HepG2 (cell line): ENCODE data around the gene SNX11. TPM values are rescaled to one million over a fixed set of nuclear protein-coding genes. Genes with fewer than 3 reads are reported as not detected.

ENCODE experiments used
- ATM ChIP-seq: fragments of 450-650 bp; IDR thresholded peaks from 2 replicates; pipeline ENCODE4 v1.7.1; 2017; ENCODE audit warnings: mild to moderate bottlenecking, borderline replicate concordance
- GLI4 ChIP-seq: sonication (generic); formaldehyde crosslinking; IDR thresholded peaks from 2 replicates; pipeline ENCODE4 v1.5.1; 2020; ENCODE audit warnings: missing genetic modification reagents, mild to moderate bottlenecking, moderate library complexity, borderline replicate concordance
- HMGA1 ChIP-seq: sonication (generic); formaldehyde crosslinking; conservative IDR thresholded peaks from 2 replicates; pipeline ENCODE4 v1.4.0; 2020; ENCODE audit warnings: missing genetic modification reagents
- HOMEZ ChIP-seq: IDR thresholded peaks from 2 replicates; pipeline ENCODE4 v1.6.1; 2016; ENCODE audit warnings: low read depth
- MBD4 ChIP-seq: IDR thresholded peaks from 2 replicates; pipeline ENCODE4 v1.6.1; 2012; ENCODE audit warnings: low read length, inconsistent platforms, borderline replicate concordance
- MLLT10 ChIP-seq: sonication (generic); formaldehyde crosslinking; IDR thresholded peaks from 2 replicates; pipeline ENCODE4 v1.4.0; 2020; ENCODE audit warnings: missing genetic modification reagents
- ONECUT2 ChIP-seq: sonication (generic); formaldehyde crosslinking; IDR thresholded peaks from 2 replicates; pipeline ENCODE4 v1.4.0; 2020; ENCODE audit warnings: missing genetic modification reagents
- POGK ChIP-seq: sonication (generic); formaldehyde crosslinking; conservative IDR thresholded peaks from 2 replicates; pipeline ENCODE4 v1.8.0; 2022; ENCODE audit warnings: mild to moderate bottlenecking, moderate library complexity, missing genetic modification reagents
- PRDM15 ChIP-seq: sonication (generic); formaldehyde crosslinking; IDR thresholded peaks from 2 replicates; pipeline ENCODE4 v1.4.0; 2020; ENCODE audit warnings: missing genetic modification reagents
- RARG ChIP-seq: sonication (generic); formaldehyde crosslinking; IDR thresholded peaks from 2 replicates; pipeline ENCODE4 v1.4.0; 2020; ENCODE audit warnings: low read depth, mild to moderate bottlenecking, missing genetic modification reagents
- SNAI1 ChIP-seq: sonication (generic); formaldehyde crosslinking; IDR thresholded peaks from 2 replicates; pipeline ENCODE4 v1.5.0; 2020; ENCODE audit warnings: mild to moderate bottlenecking, missing genetic modification reagents, borderline replicate concordance
- ZBTB46 ChIP-seq: sonication (generic); formaldehyde crosslinking; IDR thresholded peaks from 2 replicates; pipeline ENCODE4 v1.4.0; 2020; ENCODE audit warnings: mild to moderate bottlenecking, missing genetic modification reagents, borderline replicate concordance
- ZBTB7A ChIP-seq: sonication (generic); formaldehyde crosslinking; IDR thresholded peaks from 2 replicates; pipeline ENCODE4 v1.8.0; 2022; ENCODE audit warnings: mild to moderate bottlenecking, missing genetic modification reagents
- ZNF18 ChIP-seq: sonication (generic); formaldehyde crosslinking; IDR thresholded peaks from 2 replicates; pipeline ENCODE4 v1.8.0; 2022; ENCODE audit warnings: mild to moderate bottlenecking, missing genetic modification reagents; ENCODE audit not compliant: insufficient replicate concordance
- ZNF513 ChIP-seq: sonication (generic); formaldehyde crosslinking; conservative IDR thresholded peaks from 2 replicates; pipeline ENCODE4 v1.5.0; 2020; ENCODE audit warnings: missing genetic modification reagents
- ZNF761 ChIP-seq: sonication (generic); formaldehyde crosslinking; conservative IDR thresholded peaks from 2 replicates; pipeline ENCODE4 v1.4.0; 2020; ENCODE audit warnings: mild to moderate bottlenecking, missing genetic modification reagents
- polyA plus RNA-seq, 8 experiments: library from polyadenylated mRNA; depleted of rRNA in 3 of 8; stranded (reverse) in 7 of 8; unstranded in 1 of 8; fragments of >200 nt; fragmentation: Illumina TruSeq in 4 of 8; extraction: Trizol in 4 of 8; gene quantifications; 2 replicates each; pipeline versions ENCODE4 v1.2.1 to v1.2.3, GENCODE V29; 2011 to 2016; ENCODE audit warnings: low read depth in 4 of 8, missing spikeins in 1 of 8, mixed read lengths in 1 of 8; ENCODE audit not compliant: insufficient read depth in 1 of 8
- total RNA-seq, 5 experiments: library from RNA; depleted of rRNA; stranded (reverse); fragments of >200 nt; fragmentation: Illumina TruSeq; extraction: Trizol; gene quantifications; 2 replicates each; pipeline ENCODE4 v1.2.3, GENCODE V29; 2016; ENCODE audit warnings: low read depth in 1 of 5

SNX11 gene
- total and polyA plus RNA-seq, 2 of the 13 experiments (the other 11 are each of a cell fraction or from before 2014, with no cell fraction given), result 12.9 to 14.0 TPM

- TF ChIP-seq HOMEZ (CRISPR knock-in tag), result 0 out of 2 replicates have a peak, but pooled peaks have one; percentile 56
- peak; percentile 98 for TF ChIP-seq POGK (CRISPR knock-in tag)
- TF ChIP-seq RARG, result no peak
- TF ChIP-seq ZBTB46, result no peak
- no peak for TF ChIP-seq MLLT10 (CRISPR knock-in tag)
- peak; percentile 44; the same call in 1 of the 2 replicates for TF ChIP-seq ZBTB7A (CRISPR knock-in tag)
- peak; percentile 86 for TF ChIP-seq GLI4
- peak; percentile 90 for TF ChIP-seq ZNF761 (CRISPR knock-in tag)
- TF ChIP-seq PRDM15, result 0 out of 2 replicates have a peak, but pooled peaks have one; percentile 28
- no peak for TF ChIP-seq HMGA1 (CRISPR knock-in tag)
- TF ChIP-seq ZNF18 (CRISPR knock-in tag), result peak; percentile 65
- no peak; the same call in 1 of the 2 replicates for TF ChIP-seq ONECUT2 (CRISPR knock-in tag)
- TF ChIP-seq SNAI1, result peak; percentile 95
- TF ChIP-seq MBD4, result no peak
- TF ChIP-seq ZNF513 (CRISPR knock-in tag), result peak; percentile 54; the same call in 1 of the 2 replicates
- no peak for TF ChIP-seq ATM
These were observed 6.4 kb upstream of the SNX11 start, which contains the start of gene CBX1 (continued) for GRCh38 chr17:48101012-48101720.
